Erythroblast (primary cell): ENCODE results near the gene TPO.

ENCODE experiments used
- GATA1 ChIP-seq: IDR thresholded peaks from 2 replicates; pipeline ENCODE4 v1.6.1; 2011; ENCODE audit warnings: low read depth, mild to moderate bottlenecking, control low read depth, low read length, moderate library complexity
- POLR2A ChIP-seq: IDR thresholded peaks from 2 replicates; pipeline ENCODE4 v1.6.1; 2011; ENCODE audit warnings: mild to moderate bottlenecking, low read length

DNA sequence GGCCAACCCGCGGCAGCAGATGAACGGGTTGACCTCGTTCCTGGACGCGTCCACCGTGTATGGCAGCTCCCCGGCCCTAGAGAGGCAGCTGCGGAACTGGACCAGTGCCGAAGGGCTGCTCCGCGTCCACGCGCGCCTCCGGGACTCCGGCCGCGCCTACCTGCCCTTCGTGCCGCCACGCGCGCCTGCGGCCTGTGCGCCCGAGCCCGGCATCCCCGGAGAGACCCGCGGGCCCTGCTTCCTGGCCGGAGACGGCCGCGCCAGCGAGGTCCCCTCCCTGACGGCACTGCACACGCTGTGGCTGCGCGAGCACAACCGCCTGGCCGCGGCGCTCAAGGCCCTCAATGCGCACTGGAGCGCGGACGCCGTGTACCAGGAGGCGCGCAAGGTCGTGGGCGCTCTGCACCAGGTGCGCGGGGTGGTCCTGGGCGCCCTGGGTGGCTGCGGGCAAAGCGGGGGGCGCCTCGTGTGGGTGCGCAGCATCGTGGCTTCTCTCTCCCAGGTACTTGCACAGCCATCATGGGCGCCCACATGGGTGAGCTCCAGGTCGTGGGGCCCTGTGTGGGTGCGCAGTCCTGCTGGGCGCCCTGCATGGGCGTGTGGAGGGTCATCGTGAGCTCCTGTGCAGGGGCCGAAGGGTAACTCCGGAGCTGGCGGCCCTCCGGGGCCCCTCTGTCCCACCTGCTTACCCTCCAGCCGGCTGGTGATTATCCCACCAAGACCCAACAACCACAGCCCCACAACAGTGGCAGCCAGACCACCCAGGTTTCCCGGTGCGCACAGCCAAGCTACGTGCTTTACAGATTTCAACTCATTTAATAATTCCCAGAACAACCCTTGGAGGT, 64.2 kb downstream of the TPO start:
- TF ChIP-seq POLR2A (no peak), GATA1 (no peak)
